Hepatic stellate cell (primary cell): ENCODE measurements around the gene TREX2.

Experiments used
- DNase-seq: peaks from one replicate; pipeline ENCODE4 v3.0.0; 2011; ENCODE audit warnings: low spot score

TREX2 gene

DNA sequence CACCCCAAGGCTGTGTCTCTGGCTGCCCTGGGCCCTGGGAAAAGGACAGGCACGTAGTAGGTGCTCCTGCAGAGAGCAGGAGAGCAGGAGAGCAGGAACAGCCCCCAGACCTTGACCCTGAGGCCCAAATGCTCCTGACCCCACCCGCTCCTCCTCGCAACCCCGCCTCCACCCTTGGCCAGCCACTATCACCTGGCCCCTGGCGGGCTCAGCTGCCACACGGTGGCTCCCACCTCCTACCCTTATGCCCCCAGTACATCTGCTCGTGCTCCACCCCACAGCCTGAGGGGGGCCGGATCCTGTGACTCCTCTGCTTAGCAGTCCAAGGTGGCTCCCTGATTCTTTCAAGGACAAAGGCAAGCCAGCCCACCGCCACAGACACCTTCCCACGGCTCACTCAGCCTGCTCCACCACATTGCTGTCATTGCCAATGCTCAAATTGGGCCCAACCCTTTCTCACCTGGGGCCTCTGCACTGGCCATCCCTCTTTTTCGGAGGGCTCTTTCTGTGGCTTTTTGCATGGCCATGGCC is 30.0 kb upstream of the TREX2 start:
- no peak for DNase-seq

- DNase-seq: no peak
Observed at GRCh38 chrX:153475271-153475670, 29.4 kb upstream of the TREX2 start.

DNA sequence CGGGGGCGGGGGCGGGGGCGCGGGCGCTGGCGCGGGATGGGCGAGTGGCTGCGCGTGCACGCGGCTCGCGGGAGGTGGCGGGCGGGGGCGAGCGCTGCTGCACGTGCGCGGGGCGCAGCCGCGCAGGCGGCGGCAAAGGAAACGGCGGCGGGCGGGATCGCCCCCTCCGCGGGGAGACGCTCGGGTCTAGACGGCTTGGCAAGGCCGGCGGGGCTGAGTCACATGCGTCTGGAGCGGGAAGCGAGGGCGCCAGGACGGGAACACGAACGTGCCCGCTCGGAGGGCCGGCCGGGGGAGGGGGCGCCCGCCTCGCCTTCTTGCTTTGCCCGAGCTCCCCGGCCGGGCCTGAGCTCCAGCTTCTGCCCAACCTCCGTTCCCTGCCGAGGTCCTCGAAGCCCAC is 28.9 kb upstream of the TREX2 start:
- peak; percentile 63 for DNase-seq

- DNase-seq: no peak
Observed at GRCh38 chrX:153474266-153474665, 28.4 kb upstream of the TREX2 start.

DNA sequence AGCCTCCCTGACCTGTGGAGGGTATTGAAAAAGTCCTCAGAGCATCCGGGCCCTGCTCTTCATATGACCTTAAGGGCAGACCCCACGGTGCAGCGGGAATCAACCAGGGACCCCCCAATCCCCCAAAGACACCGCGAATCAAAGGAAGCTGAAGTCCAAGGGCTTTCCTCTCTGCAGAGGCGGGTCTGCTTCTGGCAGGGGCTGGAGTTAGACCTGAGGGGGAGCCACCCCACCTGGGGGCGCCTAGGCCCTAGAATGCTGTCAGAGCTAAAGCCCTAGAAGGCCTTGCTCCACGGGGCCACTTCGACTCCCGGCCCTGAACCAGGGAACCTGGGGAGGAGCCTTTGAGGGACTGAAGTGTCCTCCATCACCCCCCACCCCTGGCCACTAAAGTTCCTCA is 27.3 kb upstream of the TREX2 start:
- no peak for DNase-seq

- DNase-seq: peak; percentile 79
Observed at GRCh38 chrX:153471663-153472280, 25.9 kb upstream of the TREX2 start.

GRCh38 chrX:153470411-153471363 is 24.8 kb upstream of the TREX2 start, which contains the start of gene HAUS7:
Gene HAUS7, minus strand, starts transcription at chrX:153470576. Its CDS starts 19 bp downstream, at chrX:153470557.
- DNase-seq: peak; percentile 94

DNA sequence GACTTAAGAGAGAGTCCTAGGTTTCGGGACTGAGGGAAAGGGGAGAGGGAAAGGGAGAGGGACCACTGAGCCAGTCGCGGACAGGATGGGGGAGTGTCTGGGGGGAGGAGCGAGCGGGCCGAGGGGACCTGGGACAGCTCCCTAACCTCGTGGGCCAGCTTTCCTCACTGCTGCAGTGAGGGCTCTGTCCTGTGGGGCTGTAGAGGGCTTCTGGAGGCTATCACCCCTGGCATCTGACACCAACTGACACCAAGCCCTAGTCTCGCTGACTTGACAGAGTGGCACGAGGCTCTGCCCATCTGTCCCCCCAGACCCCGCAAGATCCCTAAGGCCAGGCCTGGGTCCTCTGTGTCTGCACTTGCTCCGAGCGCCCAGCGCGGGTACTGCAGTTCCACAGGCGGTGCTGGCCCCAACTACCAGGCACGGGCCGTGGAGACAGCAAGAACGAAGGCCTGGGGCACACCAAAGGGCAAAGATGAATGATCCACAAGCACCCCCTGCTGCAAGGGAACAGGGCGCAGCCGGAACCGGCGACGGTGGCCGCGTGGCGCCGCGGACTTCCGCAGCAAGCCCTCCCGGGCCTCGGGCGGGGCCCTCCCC is 24.1 kb upstream of the TREX2 start:
- DNase-seq: no peak

DNA sequence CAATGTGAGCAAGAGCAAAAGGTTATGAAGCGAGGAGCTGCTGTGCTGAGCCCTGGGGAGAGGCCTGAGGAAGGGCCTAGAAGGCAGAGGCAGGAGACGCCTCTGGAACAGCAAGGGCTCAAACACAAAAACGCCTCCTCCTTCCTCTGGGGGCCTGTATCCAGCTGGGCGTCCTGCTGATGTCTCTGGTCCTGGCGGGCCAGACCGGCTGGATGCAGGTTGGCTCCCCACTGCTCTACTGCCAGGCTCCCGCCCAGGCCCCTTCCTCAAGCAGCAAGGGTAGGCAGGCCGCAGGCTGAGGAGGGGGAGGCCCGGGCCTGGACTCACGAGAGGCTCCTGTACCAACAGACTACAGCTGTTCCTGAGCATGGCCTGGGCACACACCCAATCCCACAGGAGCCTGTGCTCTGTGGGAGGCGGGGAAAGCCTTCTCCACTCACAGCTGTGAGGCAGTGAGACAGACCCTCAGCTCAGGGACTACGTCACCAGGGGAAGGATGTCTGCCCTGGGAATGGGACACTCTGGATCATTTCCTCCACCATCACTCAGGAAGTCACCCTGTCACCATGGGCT is 22.2 kb upstream of the TREX2 start:
- no peak for DNase-seq

DNA sequence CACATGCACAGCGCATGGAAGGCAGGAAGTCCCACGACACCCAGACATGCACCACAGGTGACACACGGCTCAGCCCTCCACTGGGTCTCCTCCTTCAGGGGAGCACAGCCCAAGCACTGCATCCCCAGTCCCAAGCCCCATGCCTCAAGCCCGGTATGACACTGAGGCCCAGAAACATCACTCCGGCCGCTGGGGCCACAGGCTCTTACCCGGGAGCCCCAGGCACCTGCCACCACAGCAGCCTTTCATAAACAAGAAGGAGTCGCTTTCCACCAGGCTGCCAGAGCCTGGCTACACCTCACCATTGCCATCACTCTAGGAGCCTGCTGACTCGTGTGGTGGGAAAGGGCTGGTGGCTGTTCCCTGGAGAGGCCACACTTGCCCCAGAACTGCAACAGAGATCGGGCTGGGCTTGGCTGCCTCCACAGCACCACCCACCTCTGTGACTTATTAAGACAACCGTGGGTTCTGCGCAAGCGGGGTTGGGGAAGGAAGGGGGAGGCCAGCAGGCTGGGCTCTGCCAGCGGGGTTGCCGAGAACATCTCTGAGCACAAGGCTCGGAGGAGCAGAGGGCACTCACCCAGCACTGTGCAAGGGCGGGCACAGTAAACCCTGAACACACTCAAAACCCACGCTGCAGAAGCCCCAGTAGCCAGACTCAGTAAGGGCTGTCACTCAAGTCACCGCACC is 20.0 kb upstream of the TREX2 start:
- DNase-seq: no peak

GRCh38 chrX:153464116-153464515 is 18.3 kb upstream of the TREX2 start:
- no peak for DNase-seq

DNA sequence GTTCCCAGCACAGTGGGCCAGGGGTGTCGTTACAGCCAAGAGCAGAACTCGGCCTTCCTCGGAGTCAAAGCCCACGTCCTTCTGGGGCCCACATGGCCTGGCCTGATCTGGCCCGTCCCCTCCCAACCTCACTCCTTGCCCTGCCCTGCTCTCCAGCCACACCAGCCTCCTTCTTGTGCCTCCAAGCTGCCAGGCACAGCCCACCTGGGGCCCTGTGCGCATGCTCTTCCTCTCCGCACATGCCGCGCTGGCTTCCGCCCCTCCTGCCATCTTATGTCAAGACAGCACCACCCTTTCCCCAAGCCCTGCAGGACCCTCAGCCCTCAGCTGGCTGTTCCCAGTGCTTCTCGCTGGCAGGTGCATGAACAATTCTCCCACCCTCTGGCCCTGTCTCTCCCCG is 17.7 kb upstream of the TREX2 start:
- no peak for DNase-seq

- no peak for DNase-seq
Observed at GRCh38 chrX:153463031-153463430, 17.2 kb upstream of the TREX2 start.

GRCh38 chrX:153462291-153462690 is 16.4 kb upstream of the TREX2 start:
- no peak for DNase-seq

DNA sequence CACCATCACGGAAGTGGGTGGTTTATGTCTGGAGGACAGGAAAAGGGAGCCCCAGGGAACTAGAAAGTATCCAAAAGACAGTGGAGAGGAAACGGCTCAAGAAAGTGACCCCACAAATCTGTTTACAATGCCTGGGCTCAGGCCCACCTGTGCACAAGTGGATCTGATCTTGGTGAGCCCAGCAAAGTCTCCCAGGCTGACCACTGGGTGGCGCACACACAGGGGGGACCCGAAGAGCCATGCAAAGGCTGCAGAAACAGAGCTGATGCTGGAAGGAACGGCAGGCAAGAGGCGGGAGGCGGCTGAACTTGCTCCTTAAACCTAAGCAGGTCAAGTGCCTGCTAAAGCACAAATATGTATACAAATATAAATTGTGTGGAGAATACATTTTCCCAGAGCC is 15.0 kb upstream of the TREX2 start:
- peak; percentile 58 for DNase-seq

DNA sequence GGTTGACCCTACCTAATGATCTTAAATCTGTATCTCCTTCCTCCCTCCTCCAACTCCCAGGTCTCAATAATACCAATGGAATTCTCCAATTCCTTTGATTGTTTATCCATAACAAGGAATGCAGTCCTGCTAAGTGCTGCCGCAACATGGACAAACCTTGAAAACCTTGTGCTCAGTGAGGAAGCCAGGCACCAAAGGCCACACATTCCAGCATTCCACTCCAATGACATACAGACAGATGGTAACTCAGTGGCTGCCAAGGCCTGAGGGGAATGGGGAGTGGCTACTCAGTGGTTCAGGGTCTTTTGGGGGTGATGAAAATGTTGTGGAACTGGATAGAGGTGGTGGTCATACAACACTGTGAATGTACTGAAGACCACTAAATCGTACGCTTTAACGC is 14.1 kb upstream of the TREX2 start:
- peak; percentile 69 for DNase-seq

GRCh38 chrX:153458476-153458875 is 12.6 kb upstream of the TREX2 start:
- no peak for DNase-seq

GRCh38 chrX:153457827-153458466 is 12.1 kb upstream of the TREX2 start:
- DNase-seq: no peak

GRCh38 chrX:153457136-153457825 is 11.4 kb upstream of the TREX2 start:
- DNase-seq: no peak

GRCh38 chrX:153456704-153457103 is 10.8 kb upstream of the TREX2 start:
- DNase-seq: no peak

- DNase-seq: no peak
Observed at GRCh38 chrX:153456161-153456560, 10.3 kb upstream of the TREX2 start.
